MM.1S (cell line): ENCODE data around the gene KIF7.

ENCODE experiments used
- DNase-seq: peaks from one replicate; pipeline ENCODE4 v3.0.0-alpha.2; 2015
- H2AFZ ChIP-seq: fragments of 300-600 bp; sonication (generic); 2 replicates; pipeline ENCODE4 v1.6.0; 2016; ENCODE audit warnings: antibody characterized with exemption, low read length
- H3F3A ChIP-seq: fragments of 300-600 bp; sonication (generic); 2 replicates; pipeline ENCODE4 v1.6.1; 2016; ENCODE audit warnings: mild to moderate bottlenecking, antibody characterized with exemption, low read length, moderate library complexity, mixed read lengths; ENCODE audit not compliant: insufficient read depth
- H3K27ac ChIP-seq: fragments of 300-600 bp; sonication (generic); 2 replicates; pipeline ENCODE4 v1.5.1; 2016; ENCODE audit warnings: mild to moderate bottlenecking, low read length
- H3K27me3 ChIP-seq: fragments of 300-600 bp; sonication (generic); replicated peaks from 2 replicates; pipeline ENCODE4 v1.6.0; 2016; ENCODE audit warnings: low read length; ENCODE audit not compliant: insufficient read depth
- H3K36me3 ChIP-seq: fragments of 300-600 bp; sonication (generic); replicated peaks from 2 replicates; pipeline ENCODE4 v1.6.1; 2016; ENCODE audit warnings: mild to moderate bottlenecking, low read length, mixed read lengths; ENCODE audit not compliant: insufficient read depth
- H3K4me1 ChIP-seq: fragments of 300-600 bp; sonication (generic); 2 replicates; pipeline ENCODE4 v1.6.1; 2016; ENCODE audit warnings: low read length, mixed read lengths
- H3K4me2 ChIP-seq: fragments of 300-600 bp; sonication (generic); 2 replicates; pipeline ENCODE4 v1.6.0; 2016; ENCODE audit warnings: low read depth, low read length
- H3K4me3 ChIP-seq: fragments of 300-600 bp; sonication (generic); 2 replicates; pipeline ENCODE4 v1.5.1; 2016; ENCODE audit warnings: low read length, mixed read lengths
- H3K79me2 ChIP-seq: fragments of 300-600 bp; sonication (generic); 2 replicates; pipeline ENCODE4 v1.6.1; 2016; ENCODE audit warnings: mixed run types, low read length, mixed read lengths
- H3K9ac ChIP-seq: fragments of 300-600 bp; sonication (generic); 2 replicates; pipeline ENCODE4 v1.6.1; 2016; ENCODE audit warnings: low read length, mixed read lengths
- H3K9me2 ChIP-seq: fragments of 300-600 bp; sonication (generic); replicated peaks from 2 replicates; pipeline ENCODE4 v1.6.1; 2016; ENCODE audit warnings: mild to moderate bottlenecking, low read length, mixed read lengths; ENCODE audit not compliant: insufficient read depth
- H3K9me3 ChIP-seq: fragments of 300-600 bp; sonication (generic); replicated peaks from 2 replicates; pipeline ENCODE4 v1.6.1; 2016; ENCODE audit warnings: mild to moderate bottlenecking, low read length, mixed read lengths; ENCODE audit not compliant: insufficient read depth
- H4K20me1 ChIP-seq: fragments of 300-600 bp; sonication (generic); 2 replicates; pipeline ENCODE4 v1.6.1; 2016; ENCODE audit warnings: mild to moderate bottlenecking, low read length, moderate library complexity, mixed read lengths; ENCODE audit not compliant: insufficient read depth
- CTCF ChIP-seq: fragments of 300-600 bp; sonication (generic); IDR thresholded peaks from 2 replicates; pipeline ENCODE4 v1.5.1; 2016; ENCODE audit warnings: antibody characterized with exemption, low read length, mixed read lengths
- EZH2 ChIP-seq: fragments of 300-600 bp; sonication (generic); optimal IDR thresholded peaks from 2 replicates; pipeline ENCODE3; 2017; ENCODE audit warnings: low read depth, mild to moderate bottlenecking, antibody characterized with exemption, low read length, mixed read lengths
- EZH2phosphoT487 ChIP-seq: fragments of 300-600 bp; sonication (generic); IDR thresholded peaks from 2 replicates; pipeline ENCODE4 v1.6.1; 2018; ENCODE audit warnings: antibody characterized with exemption, low read length

KIF7 gene

DNA sequence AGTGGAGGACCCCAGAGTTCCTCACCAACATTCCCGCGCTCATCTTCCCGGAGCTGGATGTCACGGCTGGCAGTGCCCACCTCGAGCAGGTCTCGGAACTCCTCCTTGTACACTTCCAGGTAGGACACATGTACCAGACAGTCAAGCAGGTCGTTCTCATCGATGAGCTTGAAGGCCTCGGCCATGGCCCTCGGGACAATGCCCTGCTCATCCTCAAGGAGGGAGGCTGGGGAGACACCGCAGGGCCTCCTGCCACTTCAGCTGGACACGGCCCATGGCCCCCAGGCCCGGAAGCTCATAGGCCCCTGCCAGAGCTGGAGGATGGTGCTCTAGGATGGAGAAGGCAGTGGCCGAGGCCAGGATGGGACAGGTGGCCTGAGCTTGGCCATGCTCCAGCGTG lies 5.6 kb downstream of the KIF7 start:
- no peaks in the 10 kb centered on the region for H3K27me3 ChIP-seq
- H3K36me3 ChIP-seq = no peaks in the 10 kb centered on the region
- no peaks in the 10 kb centered on the region for H3K9me3 ChIP-seq
- H3K9ac ChIP-seq = no peak overlapping the region
- H3K27ac ChIP-seq = no peak overlapping the region
- no peaks in the 10 kb centered on the region for H3K79me2 ChIP-seq
- DNase-seq = no peak
- peaks cover 3% of the 10 kb centered on the region; the same call in 1 of the 2 replicates for H3K4me1 ChIP-seq
- no peak overlapping the region for H2AFZ ChIP-seq
- H3K4me3 ChIP-seq = no peak overlapping the region
- no peaks in the 10 kb centered on the region for H3F3A ChIP-seq
- no peaks in the 10 kb centered on the region for H4K20me1 ChIP-seq
- no peak overlapping the region for H3K4me2 ChIP-seq
- no peak for TF ChIP-seq EZH2phosphoT487
- TF ChIP-seq CTCF = no peak
- no peak for TF ChIP-seq EZH2
- no peaks in the 10 kb centered on the region for H3K9me2 ChIP-seq

- Histone ChIP-seq H3K4me1 (peaks cover 3% of the 10 kb centered on the region; the same call in 1 of the 2 replicates), H3F3A (no peaks in the 10 kb centered on the region), H3K79me2 (no peaks in the 10 kb centered on the region), H3K27me3 (no peaks in the 10 kb centered on the region), H3K9ac (no peak overlapping the region), H3K4me2 (no peak overlapping the region), H3K9me2 (no peaks in the 10 kb centered on the region), H3K27ac (no peak overlapping the region), H2AFZ (no peak overlapping the region), H3K9me3 (no peaks in the 10 kb centered on the region), H3K36me3 (no peaks in the 10 kb centered on the region), H3K4me3 (no peak overlapping the region), H4K20me1 (no peaks in the 10 kb centered on the region)
- DNase-seq = no peak
- TF ChIP-seq CTCF = no peak
- TF ChIP-seq EZH2 = no peak
- no peak for TF ChIP-seq EZH2phosphoT487
Observed at GRCh38 chr15:89649013-89649625, 6.1 kb downstream of the KIF7 start.

- Histone ChIP-seq H3K9ac (no peak overlapping the region), H3K36me3 (no peaks in the 10 kb centered on the region), H4K20me1 (no peaks in the 10 kb centered on the region), H3K27ac (no peak overlapping the region), H3K9me3 (no peaks in the 10 kb centered on the region), H3K4me1 (peaks cover 3% of the 10 kb centered on the region; the same call in 1 of the 2 replicates), H3K4me2 (no peak overlapping the region), H3K79me2 (no peaks in the 10 kb centered on the region), H3F3A (no peaks in the 10 kb centered on the region), H2AFZ (no peak overlapping the region), H3K4me3 (no peak overlapping the region), H3K27me3 (no peaks in the 10 kb centered on the region), H3K9me2 (no peaks in the 10 kb centered on the region)
- TF ChIP-seq EZH2 = no peak
- no peak for TF ChIP-seq EZH2phosphoT487
- no peak for TF ChIP-seq CTCF
- no peak for DNase-seq
Observed at GRCh38 chr15:89648106-89649012, 6.9 kb downstream of the KIF7 start.
